ENCODE measurements around the gene LDHAL6A. TPM values are rescaled to one million over a fixed set of nuclear protein-coding genes. Genes with fewer than 3 reads are reported as not detected.

Gene LDHAL6A
- total and polyA plus RNA-seq, 4 donors: not detected

- Histone ChIP-seq H3K9me3 (ENCODE audit: control insufficient read depth in 4 of 4, insufficient read depth in 3 of 4, low read length in 3 of 4) (no peaks in the 10 kb centered on the region), H3K9ac (ENCODE audit: insufficient read depth in 1 of 2, low read length in 2 of 2) (no peak overlapping the region), H3K4me1 (ENCODE audit: control insufficient read depth in 5 of 5, insufficient read depth in 5 of 5, low read length in 5 of 5) (no peaks in the 10 kb centered on the region), H3K4me3 (no peak overlapping the region), H3K27me3 (ENCODE audit: control insufficient read depth in 3 of 3, insufficient read depth in 3 of 3, low read length in 2 of 3) (no peaks in the 10 kb centered on the region), H3K36me3 (ENCODE audit: control insufficient read depth in 4 of 4, insufficient read depth in 4 of 4, low read length in 4 of 4) (peaks cover 16 to 42% (median 38%) of the 10 kb centered on the region in 4 donors), H3K27ac (ENCODE audit: low read depth in 1 of 2, low read length in 1 of 2) (no peak overlapping the region)
- ATAC-seq (ENCODE audit: insufficient read depth, low FRiP score): no peak
- DNase-seq: no peak
- 95 to 98% methylated on average over 1 of the region's 1 CpG for WGBS, 2 donors
- TF ChIP-seq CTCF (IDR thresholded peaks at IDR 0.05; ENCODE audit: control extremely low read depth, extremely low read depth): no peak
These were observed 46.0 kb downstream of the LDHAL6A start for GRCh38 chr11:18501629-18502028.

GRCh38 chr11:18502352-18502751, 46.7 kb downstream of the LDHAL6A start:
- Histone ChIP-seq H3K4me3 (no peak overlapping the region), H3K9me3 (ENCODE audit: control insufficient read depth in 4 of 4, insufficient read depth in 3 of 4, low read length in 3 of 4) (no peaks in the 10 kb centered on the region), H3K9ac (ENCODE audit: insufficient read depth in 1 of 2, low read length in 2 of 2) (no peak overlapping the region), H3K36me3 (ENCODE audit: control insufficient read depth in 4 of 4, insufficient read depth in 4 of 4, low read length in 4 of 4) (peaks cover 16 to 46% (median 38%) of the 10 kb centered on the region in 4 donors), H3K27ac (ENCODE audit: low read depth in 1 of 2, low read length in 1 of 2) (no peak overlapping the region), H3K4me1 (ENCODE audit: control insufficient read depth in 5 of 5, insufficient read depth in 5 of 5, low read length in 5 of 5) (no peaks in the 10 kb centered on the region), H3K27me3 (ENCODE audit: control insufficient read depth in 3 of 3, insufficient read depth in 3 of 3, low read length in 2 of 3) (no peaks in the 10 kb centered on the region)
- TF ChIP-seq CTCF (IDR thresholded peaks at IDR 0.05; ENCODE audit: control extremely low read depth, extremely low read depth): no peak
- ATAC-seq (ENCODE audit: insufficient read depth, low FRiP score): no peak
- no peak for DNase-seq

- ATAC-seq (ENCODE audit: insufficient read depth, low FRiP score) (no peak), DNase-seq (no peak)
- no peak for TF ChIP-seq CTCF (IDR thresholded peaks at IDR 0.05; ENCODE audit: control extremely low read depth, extremely low read depth)
- 63 to 97% methylated on average over 3 of the region's 3 CpGs for WGBS, 2 donors
- Histone ChIP-seq H3K27ac (ENCODE audit: low read depth in 1 of 2, low read length in 1 of 2) (no peak overlapping the region), H3K4me1 (ENCODE audit: control insufficient read depth in 5 of 5, insufficient read depth in 5 of 5, low read length in 5 of 5) (peaks cover 0 to 6% (median 4%) of the 10 kb centered on the region in 5 donors), H3K4me3 (no peak overlapping the region), H3K9me3 (ENCODE audit: control insufficient read depth in 4 of 4, insufficient read depth in 3 of 4, low read length in 3 of 4) (no peaks in the 10 kb centered on the region), H3K36me3 (ENCODE audit: control insufficient read depth in 4 of 4, insufficient read depth in 4 of 4, low read length in 4 of 4) (peaks cover 0 to 16% (median 3%) of the 10 kb centered on the region in 4 donors), H3K27me3 (ENCODE audit: control insufficient read depth in 3 of 3, insufficient read depth in 3 of 3, low read length in 2 of 3) (no peaks in the 10 kb centered on the region), H3K9ac (ENCODE audit: insufficient read depth in 1 of 2, low read length in 2 of 2) (no peak overlapping the region)
These were observed 65.5 kb downstream of the LDHAL6A start for GRCh38 chr11:18521122-18521521.

GRCh38 chr11:18522388-18522787, 66.7 kb downstream of the LDHAL6A start:
- Histone ChIP-seq H3K4me3 (no peak overlapping the region), H3K9ac (ENCODE audit: insufficient read depth in 1 of 2, low read length in 2 of 2) (no peak overlapping the region), H3K27ac (ENCODE audit: low read depth in 1 of 2, low read length in 1 of 2) (no peak overlapping the region), H3K9me3 (ENCODE audit: control insufficient read depth in 4 of 4, insufficient read depth in 3 of 4, low read length in 3 of 4) (no peaks in the 10 kb centered on the region), H3K36me3 (ENCODE audit: control insufficient read depth in 4 of 4, insufficient read depth in 4 of 4, low read length in 4 of 4) (peaks cover 0 to 15% (median 7%) of the 10 kb centered on the region in 4 donors), H3K4me1 (ENCODE audit: control insufficient read depth in 5 of 5, insufficient read depth in 5 of 5, low read length in 5 of 5) (peaks cover 0 to 6% (median 4%) of the 10 kb centered on the region in 5 donors), H3K27me3 (ENCODE audit: control insufficient read depth in 3 of 3, insufficient read depth in 3 of 3, low read length in 2 of 3) (no peaks in the 10 kb centered on the region)
- DNase-seq: no peak
- no peak for TF ChIP-seq CTCF (IDR thresholded peaks at IDR 0.05; ENCODE audit: control extremely low read depth, extremely low read depth)
- ATAC-seq (ENCODE audit: insufficient read depth, low FRiP score): no peak
- 67 to 93% methylated on average over 4 of the region's 4 CpGs for WGBS, 2 donors

Measured in lung (tissue), 12 donors.